Colonic mucosa (tissue), 4 donors: ENCODE data around the gene SLC16A13. TPM values are rescaled to one million over a fixed set of nuclear protein-coding genes. Genes with fewer than 3 reads are reported as not detected.

Experiments
- DNase-seq: peaks from one replicate; pipeline ENCODE4 v3.0.0-alpha.2; 2020
- H3K27ac ChIP-seq: fragments of 200-600 bp; one replicate; pipeline ENCODE4 v1.8.0; 2021
- H3K27me3 ChIP-seq: fragments of 200-600 bp; one replicate; pipeline ENCODE4 v1.8.0; 2021
- H3K36me3 ChIP-seq: fragments of 200-600 bp; one replicate; pipeline ENCODE4 v1.8.0; 2021
- H3K4me1 ChIP-seq: fragments of 200-600 bp; one replicate; pipeline ENCODE4 v1.8.0; 2021; ENCODE audit warnings: mild to moderate bottlenecking
- H3K4me3 ChIP-seq: fragments of 200-600 bp; one replicate; pipeline ENCODE4 v1.8.0; 2021
- H3K9ac ChIP-seq, 2 donors: one replicate each; pipeline ENCODE4 v1.7.0; 2013; ENCODE audit warnings: control low read depth in 2 of 2, low read depth in 2 of 2, low read length in 2 of 2
- H3K9me3 ChIP-seq: fragments of 200-600 bp; one replicate; pipeline ENCODE4 v1.8.0; 2021
- intact Hi-C: fragments of 100-400 bp; cut with DNase I; formaldehyde crosslinking; loops from one replicate; pipeline ENCODE4 v1.14.1; 2022
- total RNA-seq, 2 donors: library from RNA; stranded (reverse); fragmentation: NEBNext Ultra II Directional in 1 of 2; extraction: Animal tissue kit (Norgen Biotek cat#: 25700) in 1 of 2; gene quantifications; one replicate each; pipeline ENCODE4 v1.2.1, GENCODE V29; 2021
- TF ChIP-seq, protein P1 (sequence below): fragments of 200-600 bp; IDR thresholded peaks from one replicate; pipeline ENCODE4 v1.8.0; 2022; ENCODE audit warnings: antibody characterized with exemption, mild to moderate bottlenecking
- donor health status: healthy.
- donor health status: DM: no; HTN: no; CAD: no.
- donor health status: DM: no; HTN: no; CAD: no.

The SLC16A13 gene
- total RNA-seq, 2 donors from 2014 or later: 11.0 to 13.9 TPM

DNA sequence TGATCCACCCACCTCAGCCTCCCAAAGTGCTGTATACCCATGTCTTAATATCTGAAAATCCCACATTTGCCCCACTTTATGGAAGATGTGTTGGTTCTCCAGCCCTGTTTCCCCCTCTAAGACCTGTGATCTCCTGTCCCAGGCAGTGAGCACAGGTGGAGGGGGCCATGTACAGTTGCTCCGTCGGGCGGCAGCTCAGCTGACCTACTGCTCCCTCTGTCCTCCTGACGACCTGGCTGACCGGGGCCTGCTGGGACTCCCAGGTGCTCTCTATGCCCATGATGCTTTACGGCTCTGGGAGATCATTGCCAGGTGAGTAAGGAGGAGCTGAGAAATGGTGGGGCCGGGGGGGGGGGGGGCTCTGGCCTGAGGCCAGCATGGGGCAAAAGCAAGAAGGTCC is 30.1 kb upstream of the SLC16A13 start:
- Histone ChIP-seq H3K9ac (no peak overlapping the region), H3K27me3 (no peaks in the 10 kb centered on the region), H3K27ac (no peak overlapping the region), H3K36me3 (no peaks in the 10 kb centered on the region), H3K4me1 (peaks cover 1% of the 10 kb centered on the region), H3K9me3 (no peaks in the 10 kb centered on the region), H3K4me3 (no peak overlapping the region)
- intact Hi-C loops: loop anchor here (2.0 to 5.0 kb wide), 2 partner anchors 91 to 338 kb away; no protein-coding TSS in a partner anchor
- no peak for DNase-seq
- TF ChIP-seq, protein P1, sequence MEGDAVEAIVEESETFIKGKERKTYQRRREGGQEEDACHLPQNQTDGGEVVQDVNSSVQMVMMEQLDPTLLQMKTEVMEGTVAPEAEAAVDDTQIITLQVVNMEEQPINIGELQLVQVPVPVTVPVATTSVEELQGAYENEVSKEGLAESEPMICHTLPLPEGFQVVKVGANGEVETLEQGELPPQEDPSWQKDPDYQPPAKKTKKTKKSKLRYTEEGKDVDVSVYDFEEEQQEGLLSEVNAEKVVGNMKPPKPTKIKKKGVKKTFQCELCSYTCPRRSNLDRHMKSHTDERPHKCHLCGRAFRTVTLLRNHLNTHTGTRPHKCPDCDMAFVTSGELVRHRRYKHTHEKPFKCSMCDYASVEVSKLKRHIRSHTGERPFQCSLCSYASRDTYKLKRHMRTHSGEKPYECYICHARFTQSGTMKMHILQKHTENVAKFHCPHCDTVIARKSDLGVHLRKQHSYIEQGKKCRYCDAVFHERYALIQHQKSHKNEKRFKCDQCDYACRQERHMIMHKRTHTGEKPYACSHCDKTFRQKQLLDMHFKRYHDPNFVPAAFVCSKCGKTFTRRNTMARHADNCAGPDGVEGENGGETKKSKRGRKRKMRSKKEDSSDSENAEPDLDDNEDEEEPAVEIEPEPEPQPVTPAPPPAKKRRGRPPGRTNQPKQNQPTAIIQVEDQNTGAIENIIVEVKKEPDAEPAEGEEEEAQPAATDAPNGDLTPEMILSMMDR: no peak

DNA sequence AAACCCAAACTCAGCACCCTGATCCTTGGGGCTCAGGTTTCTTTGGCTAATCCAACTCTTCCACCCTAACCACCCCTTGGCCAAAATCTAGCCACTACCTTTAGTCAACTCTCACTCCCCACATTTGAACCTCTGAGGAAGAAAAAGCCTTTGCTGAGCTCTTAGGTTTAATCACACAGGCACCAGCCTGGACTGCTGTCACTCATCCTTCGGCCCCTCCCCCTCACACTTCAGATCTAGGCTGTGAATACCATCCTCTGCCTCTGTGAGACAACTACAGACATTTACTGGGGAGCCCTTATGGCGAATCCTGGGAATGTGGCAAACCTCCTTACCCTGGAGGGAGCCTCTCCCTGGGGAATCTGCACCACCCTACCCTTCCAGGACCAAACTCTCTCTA is 28.7 kb upstream of the SLC16A13 start:
- H3K36me3 ChIP-seq: no peaks in the 10 kb centered on the region
- peaks cover 9% of the 10 kb centered on the region for H3K4me1 ChIP-seq
- intact Hi-C loops: loop anchor here (2.0 to 5.0 kb wide), 2 partner anchors 92 to 340 kb away; no protein-coding TSS in a partner anchor

DNA sequence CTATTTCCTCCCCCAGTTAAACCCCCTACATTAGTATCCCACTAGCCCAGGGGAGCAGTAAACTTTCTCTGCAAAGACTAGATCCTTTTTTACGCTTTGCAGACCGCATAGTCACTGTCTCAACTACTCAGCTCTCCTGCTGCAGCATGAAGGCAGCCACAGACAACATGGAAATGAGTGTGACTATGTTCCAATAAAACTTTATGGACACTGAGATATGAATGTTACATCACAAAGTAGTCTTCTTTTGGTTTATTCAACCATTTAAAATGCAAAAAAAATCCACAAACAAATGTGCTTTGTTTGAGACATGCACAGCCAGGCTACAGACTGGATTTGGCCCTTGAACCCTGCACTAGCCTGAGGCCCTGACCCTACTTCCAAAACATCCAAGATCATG is 25.3 kb upstream of the SLC16A13 start:
- intact Hi-C loops: no loop called here
- TF ChIP-seq, protein P1: no peak
- DNase-seq: no peak
- H3K27me3 ChIP-seq: no peaks in the 10 kb centered on the region
- no peak overlapping the region for H3K4me3 ChIP-seq
- peaks cover 9% of the 10 kb centered on the region for H3K4me1 ChIP-seq
- H3K9me3 ChIP-seq: no peaks in the 10 kb centered on the region
- H3K9ac ChIP-seq: no peak overlapping the region
- no peaks in the 10 kb centered on the region for H3K36me3 ChIP-seq
- no peak overlapping the region for H3K27ac ChIP-seq

More for the DNA sequence above, 28.7 kb upstream of the SLC16A13 start:
- Histone ChIP-seq H3K27ac (no peak overlapping the region), H3K9me3 (no peaks in the 10 kb centered on the region), H3K27me3 (no peaks in the 10 kb centered on the region), H3K4me3 (no peak overlapping the region), H3K9ac (no peak overlapping the region)
- no peak for DNase-seq
- TF ChIP-seq, protein P1: no peak

DNA sequence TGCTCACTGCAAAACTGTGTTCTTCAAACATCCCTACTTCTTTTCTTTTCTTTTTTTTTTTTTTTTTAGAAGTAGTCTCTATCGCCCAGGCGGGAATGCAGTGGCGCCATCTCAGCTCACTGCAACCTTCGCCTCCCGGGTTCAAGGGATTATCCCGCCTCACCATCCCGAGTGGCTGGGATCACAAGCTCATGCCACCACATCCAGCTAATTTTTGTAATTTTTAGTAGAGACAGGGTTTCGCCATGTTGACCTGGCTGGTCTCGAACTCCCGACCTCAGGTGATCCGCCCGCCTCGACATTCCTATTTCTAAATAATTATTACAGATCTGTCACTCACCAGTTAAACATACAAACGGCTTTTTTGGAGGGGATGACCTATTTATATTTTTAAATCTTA is 24.4 kb upstream of the SLC16A13 start:
- Histone ChIP-seq H3K27ac (peak overlapping the region; percentile 95), H3K9me3 (no peaks in the 10 kb centered on the region), H3K9ac (peak overlapping the region in 1 of 2 donors; percentile 94), H3K4me3 (peak overlapping the region; percentile 86), H3K36me3 (no peaks in the 10 kb centered on the region), H3K27me3 (no peaks in the 10 kb centered on the region), H3K4me1 (peaks cover 9% of the 10 kb centered on the region)
- DNase-seq: no peak
- TF ChIP-seq, protein P1: no peak
- intact Hi-C loops: no loop called here

DNA sequence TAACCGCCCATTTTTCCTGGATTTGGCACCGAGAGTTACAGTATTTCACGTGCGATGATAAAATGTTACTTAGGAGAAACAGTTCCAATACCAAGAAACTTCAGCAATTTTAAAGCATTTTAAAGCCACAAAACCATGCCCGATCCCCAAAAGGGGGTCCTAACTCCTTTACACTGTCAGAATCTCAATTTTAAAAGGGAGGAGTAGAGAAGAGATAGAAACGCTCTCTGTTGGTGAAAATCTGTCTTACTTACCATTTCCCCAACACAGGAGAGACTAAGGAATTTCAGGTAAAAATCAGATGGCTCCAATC is 23.9 kb upstream of the SLC16A13 start:
- DNase-seq: no peak
- Histone ChIP-seq H3K4me3 (peak overlapping the region; percentile 86), H3K27ac (peak overlapping the region; percentile 95), H3K27me3 (no peaks in the 10 kb centered on the region), H3K36me3 (no peaks in the 10 kb centered on the region), H3K9ac (peak overlapping the region; percentile 58 to 94), H3K9me3 (no peaks in the 10 kb centered on the region), H3K4me1 (peaks cover 9% of the 10 kb centered on the region)
- intact Hi-C loops: no loop called here
- TF ChIP-seq, protein P1: no peak
